SK-N-MC (cell line): ENCODE results near the gene TMEM161A.

Experiments
- EZH2 ChIP-seq: fragments of 200-600 bp; sonication (generic); IDR thresholded peaks from one replicate; pipeline ENCODE4 v1.6.1; 2017; ENCODE audit warnings: antibody characterized with exemption
- POLR2AphosphoS5 ChIP-seq: IDR thresholded peaks from 2 replicates; pipeline ENCODE4 v1.6.1; 2012; ENCODE audit warnings: mild to moderate bottlenecking, low read depth, low read length, borderline replicate concordance

DNA sequence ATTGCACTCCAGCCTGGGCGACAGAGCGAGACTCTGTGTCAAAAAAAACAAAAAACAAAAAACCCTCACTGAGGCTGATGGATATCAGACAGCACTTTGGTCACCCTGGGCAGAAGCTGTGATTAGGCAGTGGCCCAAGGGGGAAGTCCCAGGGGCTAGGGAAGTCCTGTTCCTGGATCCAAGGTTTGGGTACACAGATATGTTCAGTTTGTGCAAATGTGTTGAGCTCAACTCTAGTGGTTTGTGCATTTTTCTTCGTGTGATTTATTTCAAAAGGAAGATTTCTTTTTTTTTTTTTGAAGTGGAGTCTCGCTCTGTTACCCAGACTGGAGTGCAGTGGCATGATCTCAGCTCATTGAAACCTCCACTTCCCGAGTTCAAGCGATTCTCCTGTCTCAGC, 19.5 kb upstream of the TMEM161A start:
- TF ChIP-seq EZH2 (no peak), POLR2AphosphoS5 (no peak)
